ENCODE data around the gene KRTAP2-1. TPM values are rescaled to one million over a fixed set of nuclear protein-coding genes. Genes with fewer than 3 reads are reported as not detected.
"Not testable (repeated sequence)": the region's sequence is repeated elsewhere in the genome, so short reads cannot be mapped to it uniquely, and the experiment has no call there.

Gene KRTAP2-1
- total and polyA plus RNA-seq, 2 of the 8 experiments (the other 6 are each of a cell fraction or from before 2014, with no cell fraction given) = not detected

DNA sequence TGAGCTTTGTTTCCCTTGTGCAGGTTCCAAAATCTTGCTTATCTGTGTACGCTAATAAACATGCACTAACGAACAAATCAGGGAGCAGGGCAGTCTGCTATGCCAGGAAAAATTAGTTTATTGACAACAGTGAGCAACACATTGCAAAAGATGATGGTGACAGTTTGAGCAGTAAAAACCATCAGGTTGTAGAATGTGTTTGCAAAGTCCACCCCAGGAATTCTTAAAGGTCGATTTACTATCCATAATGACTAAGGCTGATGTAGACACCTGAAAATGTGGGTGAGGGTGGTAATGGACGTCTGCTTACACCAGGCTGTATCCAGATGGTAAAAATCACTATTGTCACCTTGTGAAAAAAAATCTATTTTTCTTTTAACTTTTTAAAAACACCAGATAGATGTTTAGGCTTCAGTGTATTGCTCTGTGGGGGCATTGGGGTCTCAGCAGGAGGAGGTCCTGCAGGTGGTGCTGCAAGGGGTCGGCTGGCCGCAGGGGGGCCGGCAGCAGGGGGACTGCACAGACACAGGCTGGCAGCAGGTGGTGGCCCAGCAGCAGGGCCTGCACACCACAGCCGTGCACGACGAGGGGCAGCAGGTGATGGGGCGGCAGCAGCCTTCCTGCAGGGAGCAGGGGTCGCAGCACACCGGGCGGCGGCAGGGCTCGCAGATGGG, 18.0 kb upstream of the KRTAP2-1 start:
- H4K8ac ChIP-seq (ENCODE audit: extremely low read depth, insufficient read depth, low read length); H3K4me2 ChIP-seq (ENCODE audit: insufficient read depth in 1 of 2, low read depth in 2 of 2, low read length in 2 of 2); H2AFZ ChIP-seq (ENCODE audit: low read length); H2AK5ac ChIP-seq (ENCODE audit: low read depth, low read length); H3K23ac ChIP-seq (ENCODE audit: insufficient read length); H3K9me3 ChIP-seq (ENCODE audit: insufficient read depth in 2 of 2, low read depth in 1 of 2, low read length in 1 of 2); H3K4ac ChIP-seq (replicated peaks; ENCODE audit: insufficient read length, low read depth, low read length); H3K18ac ChIP-seq (ENCODE audit: extremely low read depth, low read length); FAIRE-seq; H3K9ac ChIP-seq (replicated peaks in 1 of 4; ENCODE audit: extremely low read depth in 1 of 4, low read depth in 3 of 4, low read length in 3 of 4); H3K4me3 ChIP-seq (ENCODE audit: extremely low read depth in 1 of 4, insufficient read depth in 2 of 4, low read depth in 3 of 4, low read length in 4 of 4); H3K4me1 ChIP-seq (replicated peaks in 1 of 4; ENCODE audit: control insufficient read depth in 3 of 4, insufficient read depth in 4 of 4, low read length in 3 of 4); H3K56ac ChIP-seq (replicated peaks; ENCODE audit: insufficient read length, low read depth, low read length); H3K79me1 ChIP-seq (ENCODE audit: low read depth, low read length); H2BK120ac ChIP-seq (replicated peaks; ENCODE audit: low read depth, low read length); H2BK12ac ChIP-seq (ENCODE audit: low read depth, low read length); H2BK5ac ChIP-seq (ENCODE audit: low read depth, low read length); H3K14ac ChIP-seq (ENCODE audit: insufficient read length); H2BK20ac ChIP-seq (ENCODE audit: low read length); H3K27ac ChIP-seq (ENCODE audit: low read depth, low read length); H4K91ac ChIP-seq (replicated peaks; ENCODE audit: insufficient read length, low read length); DNase-seq (ENCODE audit: low read depth in 1 of 2, low spot score in 2 of 2); CTCF ChIA-PET (ENCODE audit: partially characterized antibody); H2BK15ac ChIP-seq (ENCODE audit: low read length); H3K23me2 ChIP-seq (ENCODE audit: low read depth, low read length); H4K5ac ChIP-seq (ENCODE audit: insufficient read length, low read depth, low read length); POLR2A ChIA-PET (ENCODE audit: partially characterized antibody); H4K20me1 ChIP-seq (replicated peaks in 1 of 2; ENCODE audit: control insufficient read depth in 1 of 2, insufficient read depth in 2 of 2, low read length in 2 of 2); H3K27me3 ChIP-seq (replicated peaks in 1 of 4; ENCODE audit: control insufficient read depth in 3 of 4, extremely low read depth in 1 of 4, insufficient read depth in 3 of 4, low read length in 3 of 4); H3K36me3 ChIP-seq (ENCODE audit: control insufficient read depth in 2 of 4, insufficient read depth in 4 of 4, low read length in 3 of 4); H3K79me2 ChIP-seq (ENCODE audit: control insufficient read depth in 1 of 2, insufficient read depth in 2 of 2, low read length in 2 of 2): not testable (repeated sequence)
- WGBS, 2 experiments (ENCODE audit: extremely low coverage in 1 of 2, insufficient coverage in 1 of 2, insufficient read length in 1 of 2, insufficient replicate concordance in 2 of 2, low coverage in 1 of 2, low lambda C conversion rate in 2 of 2, missing lambda C conversion rate in 1 of 2) = 92% methylated on average over 6 of the region's 16 CpGs; no CpG with 5 or more reads in 1 of the 2 experiments

All from H1 (cell line).